Fibroblast of pulmonary artery (primary cell): ENCODE data around the gene NPHS1.
A peak's percentile ranks its signal among the peaks of the same experiment; 100 is the strongest.

Experiments
- DNase-seq: peaks from one replicate; pipeline ENCODE4 v3.0.0-alpha.2; 2010; ENCODE audit warnings: low read depth
- H3K4me3 ChIP-seq: replicated peaks from 2 replicates; pipeline ENCODE4 v1.5.1; 2011; ENCODE audit warnings: low read depth, mild to moderate bottlenecking, control low read depth, low read length, moderate library complexity
- TF ChIP-seq, protein P1 (sequence below): IDR thresholded peaks from 2 replicates; pipeline ENCODE4 v1.5.1; 2011; ENCODE audit warnings: mild to moderate bottlenecking, control low read depth, low read length, inconsistent platforms; ENCODE audit errors: missing control alignments

Gene NPHS1

DNA sequence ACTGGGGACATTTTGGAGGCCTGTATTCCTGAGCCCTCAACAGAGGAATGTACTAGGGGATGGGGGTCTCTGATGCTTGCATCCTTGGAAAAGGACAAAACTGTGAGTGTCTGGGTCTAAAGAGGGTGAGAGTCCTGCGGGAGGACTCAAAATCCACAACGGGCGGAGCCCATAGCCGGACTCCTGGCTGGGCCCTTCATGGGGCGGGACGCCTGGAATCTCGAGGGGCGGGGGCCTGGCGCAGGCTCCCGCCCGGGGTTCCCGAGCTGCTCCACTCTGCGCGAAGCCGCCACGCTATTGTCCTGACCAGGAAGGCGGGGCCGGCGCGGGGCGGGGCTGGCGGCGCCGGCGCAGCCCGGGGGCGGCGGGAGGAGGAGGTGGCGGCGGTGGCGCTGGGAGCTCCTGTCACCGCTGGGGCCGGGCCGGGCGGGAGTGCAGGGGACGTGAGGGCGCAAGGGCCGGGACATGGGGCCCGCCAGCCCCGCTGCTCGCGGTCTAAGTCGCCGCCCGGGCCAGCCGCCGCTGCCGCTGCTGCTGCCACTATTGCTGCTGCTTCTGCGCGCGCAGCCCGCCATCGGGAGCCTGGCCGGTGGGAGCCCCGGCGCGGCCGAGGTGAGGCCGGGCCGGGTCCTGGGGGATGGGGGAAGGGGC lies 16.0 kb upstream of the NPHS1 start, which contains the start of gene APLP1:
TSS of gene APLP1 (plus strand) at position 403 of the 651 bp plus-strand sequence. CDS start at position 466, 63 bp downstream.
- TF ChIP-seq, protein P1, sequence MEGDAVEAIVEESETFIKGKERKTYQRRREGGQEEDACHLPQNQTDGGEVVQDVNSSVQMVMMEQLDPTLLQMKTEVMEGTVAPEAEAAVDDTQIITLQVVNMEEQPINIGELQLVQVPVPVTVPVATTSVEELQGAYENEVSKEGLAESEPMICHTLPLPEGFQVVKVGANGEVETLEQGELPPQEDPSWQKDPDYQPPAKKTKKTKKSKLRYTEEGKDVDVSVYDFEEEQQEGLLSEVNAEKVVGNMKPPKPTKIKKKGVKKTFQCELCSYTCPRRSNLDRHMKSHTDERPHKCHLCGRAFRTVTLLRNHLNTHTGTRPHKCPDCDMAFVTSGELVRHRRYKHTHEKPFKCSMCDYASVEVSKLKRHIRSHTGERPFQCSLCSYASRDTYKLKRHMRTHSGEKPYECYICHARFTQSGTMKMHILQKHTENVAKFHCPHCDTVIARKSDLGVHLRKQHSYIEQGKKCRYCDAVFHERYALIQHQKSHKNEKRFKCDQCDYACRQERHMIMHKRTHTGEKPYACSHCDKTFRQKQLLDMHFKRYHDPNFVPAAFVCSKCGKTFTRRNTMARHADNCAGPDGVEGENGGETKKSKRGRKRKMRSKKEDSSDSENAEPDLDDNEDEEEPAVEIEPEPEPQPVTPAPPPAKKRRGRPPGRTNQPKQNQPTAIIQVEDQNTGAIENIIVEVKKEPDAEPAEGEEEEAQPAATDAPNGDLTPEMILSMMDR: no peak
- peak within 1 kb of the TSS; percentile 36 for H3K4me3 ChIP-seq
- DNase-seq: peak; percentile 27

DNA sequence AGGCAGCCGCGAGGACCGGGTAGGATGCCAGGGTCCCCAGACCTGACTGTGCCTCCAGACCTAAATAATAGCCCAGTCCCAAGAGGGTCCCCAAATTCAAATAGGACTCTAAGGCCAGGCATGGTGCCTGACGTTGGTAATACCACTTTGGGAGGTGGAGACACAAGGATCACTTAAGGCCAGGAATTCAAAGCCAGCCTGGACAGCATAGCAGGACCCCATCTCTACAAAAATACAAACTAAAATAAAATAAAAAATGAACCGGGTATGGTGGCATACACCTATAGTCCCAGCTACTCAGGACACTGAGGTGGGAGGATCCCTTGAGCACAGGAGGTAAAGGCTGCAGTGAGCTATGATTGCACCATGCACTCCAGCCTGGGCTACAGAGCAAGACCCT lies 10.7 kb upstream of the NPHS1 start:
- no peak overlapping the region for H3K4me3 ChIP-seq
- DNase-seq: no peak
- TF ChIP-seq, protein P1: no peak

DNA sequence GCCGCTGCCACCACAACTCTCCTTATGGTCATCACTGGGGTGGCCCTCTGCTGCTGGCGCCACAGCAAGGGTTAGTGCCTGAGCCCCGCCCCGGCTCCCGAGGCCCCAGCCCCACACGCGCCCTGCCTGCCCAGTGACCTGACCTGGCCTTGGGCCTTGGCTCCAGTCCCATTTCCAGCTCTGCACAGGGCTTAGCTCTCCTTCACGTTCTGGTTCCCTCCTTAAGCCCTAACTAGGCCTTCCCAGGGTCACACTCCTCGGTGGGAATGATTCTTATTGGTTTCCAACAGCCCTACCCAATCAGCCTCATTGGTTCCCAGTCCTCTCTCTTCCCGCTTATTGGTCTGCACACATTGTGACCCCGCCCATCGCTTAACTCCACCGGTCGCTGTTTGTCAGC lies 10.2 kb upstream of the NPHS1 start:
- DNase-seq: no peak
- no peak overlapping the region for H3K4me3 ChIP-seq
- TF ChIP-seq, protein P1: no peak

DNA sequence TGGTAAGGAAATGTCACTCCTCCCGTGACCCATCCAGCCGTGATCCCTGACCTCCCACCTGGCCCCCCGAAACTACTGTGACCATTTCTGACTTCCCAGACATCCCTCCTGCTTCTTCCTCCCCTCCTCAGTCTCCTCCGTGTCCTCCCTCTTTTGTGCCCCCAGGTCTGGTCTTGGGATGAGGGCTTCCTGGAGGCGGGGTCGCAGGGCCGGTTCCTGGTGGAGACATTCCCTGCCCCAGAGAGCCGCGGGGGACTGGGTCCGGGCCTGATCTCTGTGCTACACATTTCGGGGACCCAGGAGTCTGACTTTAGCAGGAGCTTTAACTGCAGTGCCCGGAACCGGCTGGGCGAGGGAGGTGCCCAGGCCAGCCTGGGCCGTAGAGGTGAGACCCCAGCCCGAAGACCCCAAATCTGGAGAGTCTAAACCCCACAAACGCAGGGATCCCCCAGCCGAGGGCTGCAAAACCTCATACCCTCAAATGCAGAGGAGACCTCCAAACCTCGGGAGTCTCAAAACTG lies 9.4 kb upstream of the NPHS1 start:
- H3K4me3 ChIP-seq: no peak overlapping the region
- TF ChIP-seq, protein P1: no peak
- no peak for DNase-seq

DNA sequence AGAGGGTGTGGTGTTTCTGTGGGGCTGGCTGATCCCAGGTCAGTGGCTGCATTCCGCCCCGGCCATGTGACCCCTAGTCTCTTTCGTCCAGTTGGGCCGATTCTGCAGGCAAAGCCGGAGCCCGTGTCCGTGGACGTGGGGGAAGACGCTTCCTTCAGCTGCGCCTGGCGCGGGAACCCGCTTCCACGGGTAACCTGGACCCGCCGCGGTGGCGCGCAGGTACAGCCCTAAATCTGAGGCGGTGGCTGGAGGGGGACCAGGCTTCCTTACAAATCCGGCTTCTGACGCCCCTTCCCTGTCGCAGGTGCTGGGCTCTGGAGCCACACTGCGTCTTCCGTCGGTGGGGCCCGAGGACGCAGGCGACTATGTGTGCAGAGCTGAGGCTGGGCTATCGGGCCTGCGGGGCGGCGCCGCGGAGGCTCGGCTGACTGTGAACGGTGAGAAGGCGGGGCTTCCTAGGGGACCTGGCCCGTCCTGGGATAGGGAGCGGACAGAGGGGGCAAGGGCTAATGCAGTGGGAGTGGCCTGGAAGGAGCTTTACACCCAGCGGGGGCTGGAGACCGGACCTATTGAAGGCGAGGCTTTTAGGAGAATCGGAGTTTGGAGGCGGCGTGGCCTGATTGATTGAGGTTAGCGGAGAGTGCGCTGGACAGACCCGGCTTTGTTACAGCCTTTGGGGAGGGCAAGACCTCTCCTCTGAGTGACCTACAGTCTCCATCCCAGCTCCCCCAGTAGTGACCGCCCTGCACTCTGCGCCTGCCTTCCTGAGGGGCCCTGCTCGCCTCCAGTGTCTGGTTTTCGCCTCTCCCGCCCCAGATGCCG lies 8.7 kb upstream of the NPHS1 start:
- no peak overlapping the region for H3K4me3 ChIP-seq
- DNase-seq: no peak
- TF ChIP-seq, protein P1: no peak

DNA sequence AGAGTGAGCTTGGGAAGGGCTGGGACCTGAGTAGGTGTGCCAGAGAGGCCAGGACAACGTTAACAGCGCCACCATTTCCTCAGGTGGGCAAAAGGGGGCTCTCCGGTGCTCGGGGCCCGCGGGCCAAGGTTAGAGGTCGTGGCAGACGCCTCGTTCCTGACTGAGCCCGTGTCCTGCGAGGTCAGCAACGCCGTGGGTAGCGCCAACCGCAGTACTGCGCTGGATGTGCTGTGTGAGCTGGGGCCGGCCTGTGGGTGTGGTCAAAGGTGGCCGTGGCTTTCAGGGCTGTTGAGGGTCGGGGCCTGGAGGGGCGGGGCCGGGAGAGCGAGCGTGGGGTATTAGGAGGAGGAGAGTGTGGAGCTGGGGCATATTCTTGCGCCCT lies 8.1 kb upstream of the NPHS1 start:
- no peak overlapping the region for H3K4me3 ChIP-seq
- no peak for DNase-seq
- TF ChIP-seq, protein P1: no peak
